Glutamatergic neuron (in vitro differentiated cells): Measurements from ENCODE around the gene CHN2. TPM values are rescaled to one million over a fixed set of nuclear protein-coding genes. Genes with fewer than 3 reads are reported as not detected.

Experiments used
- DNase-seq: peaks from one replicate; pipeline ENCODE4 v3.0.0; 2022
- H3K27ac Mint-ChIP-seq: one replicate; pipeline ENCODE4 v1.8.0; 2020; ENCODE audit warnings: mild to moderate bottlenecking, mixed read lengths, inconsistent platforms; ENCODE audit not compliant: unreplicated experiment
- H3K27me3 Mint-ChIP-seq: one replicate; pipeline ENCODE4 v1.8.0; 2020; ENCODE audit warnings: mild to moderate bottlenecking, moderate library complexity, mixed read lengths, inconsistent platforms; ENCODE audit not compliant: unreplicated experiment
- H3K36me3 Mint-ChIP-seq: one replicate; pipeline ENCODE4 v1.8.0; 2020; ENCODE audit warnings: mild to moderate bottlenecking, mixed read lengths, inconsistent platforms; ENCODE audit not compliant: unreplicated experiment
- H3K4me1 Mint-ChIP-seq: one replicate; pipeline ENCODE4 v1.8.0; 2020; ENCODE audit warnings: mild to moderate bottlenecking, low read depth, mixed read lengths, inconsistent platforms; ENCODE audit not compliant: unreplicated experiment
- H3K4me3 Mint-ChIP-seq: one replicate; pipeline ENCODE4 v1.8.0; 2020; ENCODE audit warnings: mild to moderate bottlenecking, mixed read lengths, inconsistent platforms; ENCODE audit not compliant: unreplicated experiment
- H3K9me3 Mint-ChIP-seq: one replicate; pipeline ENCODE4 v1.8.0; 2020; ENCODE audit warnings: mild to moderate bottlenecking, moderate library complexity, mixed read lengths, inconsistent platforms; ENCODE audit not compliant: unreplicated experiment
- CTCF ChIP-seq: fragments of 200-600 bp; sonication (generic); IDR thresholded peaks from one replicate; pipeline ENCODE4 v1.5.0; 2021; ENCODE audit not compliant: partially characterized antibody, unreplicated experiment
- total RNA-seq: library from RNA; stranded (reverse); fragmentation: NEBNext Ultra II Directional; extraction: Animal tissue kit (Norgen Biotek cat#: 25700); gene quantifications from one replicate; pipeline ENCODE4 v1.2.1, GENCODE V29; 2021; ENCODE audit not compliant: unreplicated experiment

Gene CHN2
- total RNA-seq, 1 donor from 2014 or later: 63.2 TPM

DNA sequence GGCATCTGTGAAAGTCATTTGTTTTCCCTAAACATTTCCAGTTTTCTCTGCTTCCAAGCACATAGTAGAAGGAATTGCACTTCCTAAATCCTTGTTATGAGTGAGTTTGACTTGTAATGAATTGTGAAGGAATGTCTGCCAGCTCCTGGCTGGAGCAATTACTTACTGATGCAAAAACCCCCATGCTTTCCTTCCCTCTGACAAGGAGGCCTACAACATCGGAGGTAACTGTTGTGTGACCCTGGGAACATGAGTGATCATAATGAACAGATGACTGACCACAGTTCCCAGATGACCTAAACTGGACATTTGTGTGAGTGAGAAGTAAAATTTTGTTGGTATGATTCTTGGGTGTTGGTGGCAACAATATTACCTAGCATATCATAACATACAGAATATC lies 26.9 kb upstream of the CHN2 start:
- Mint-ChIP-seq H3K4me1 (peaks cover 2% of the 10 kb centered on the region), H3K27ac (no peak overlapping the region), H3K4me3 (no peak overlapping the region), H3K9me3 (peaks cover 5% of the 10 kb centered on the region), H3K27me3 (peaks cover 2% of the 10 kb centered on the region), H3K36me3 (peaks cover 12% of the 10 kb centered on the region)
- TF ChIP-seq CTCF: no peak
- no peak for DNase-seq

GRCh38 chr7:29170781-29171180 lies 23.8 kb upstream of the CHN2 start:
- no peak for TF ChIP-seq CTCF
- no peak overlapping the region for H3K4me3 Mint-ChIP-seq

DNA sequence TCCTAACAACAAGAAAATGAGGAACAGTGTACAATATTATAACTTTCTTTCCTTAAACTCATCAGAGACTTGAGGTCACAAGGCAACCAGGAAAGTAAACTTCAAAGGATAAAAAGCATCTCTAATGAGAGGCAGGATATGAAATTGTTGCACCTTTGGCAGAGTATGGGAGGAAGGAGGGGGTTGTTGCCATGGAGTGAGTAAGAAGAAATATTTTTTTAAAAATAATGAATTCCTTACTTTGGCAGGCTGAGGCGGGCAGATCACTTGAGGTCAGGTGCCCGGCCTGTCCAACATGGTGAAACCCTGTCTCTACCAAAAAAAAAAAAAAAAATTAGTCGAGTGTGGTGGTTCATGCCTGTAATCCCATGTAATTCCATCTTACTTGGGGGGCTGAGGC lies 21.1 kb upstream of the CHN2 start:
- peaks cover 2% of the 10 kb centered on the region for H3K4me1 Mint-ChIP-seq
- no peak overlapping the region for H3K27ac Mint-ChIP-seq
- H3K27me3 Mint-ChIP-seq: peaks cover 2% of the 10 kb centered on the region
- TF ChIP-seq CTCF: no peak
- H3K4me3 Mint-ChIP-seq: no peak overlapping the region
- no peaks in the 10 kb centered on the region for H3K9me3 Mint-ChIP-seq
- H3K36me3 Mint-ChIP-seq: no peaks in the 10 kb centered on the region
- no peak for DNase-seq

More at GRCh38 chr7:29170781-29171180, 23.8 kb upstream of the CHN2 start:
- H3K9me3 Mint-ChIP-seq: peaks cover 1% of the 10 kb centered on the region
- peaks cover 2% of the 10 kb centered on the region for H3K4me1 Mint-ChIP-seq
- H3K36me3 Mint-ChIP-seq: peaks cover 8% of the 10 kb centered on the region
- DNase-seq: no peak
- peaks cover 2% of the 10 kb centered on the region for H3K27me3 Mint-ChIP-seq
- H3K27ac Mint-ChIP-seq: no peak overlapping the region

DNA sequence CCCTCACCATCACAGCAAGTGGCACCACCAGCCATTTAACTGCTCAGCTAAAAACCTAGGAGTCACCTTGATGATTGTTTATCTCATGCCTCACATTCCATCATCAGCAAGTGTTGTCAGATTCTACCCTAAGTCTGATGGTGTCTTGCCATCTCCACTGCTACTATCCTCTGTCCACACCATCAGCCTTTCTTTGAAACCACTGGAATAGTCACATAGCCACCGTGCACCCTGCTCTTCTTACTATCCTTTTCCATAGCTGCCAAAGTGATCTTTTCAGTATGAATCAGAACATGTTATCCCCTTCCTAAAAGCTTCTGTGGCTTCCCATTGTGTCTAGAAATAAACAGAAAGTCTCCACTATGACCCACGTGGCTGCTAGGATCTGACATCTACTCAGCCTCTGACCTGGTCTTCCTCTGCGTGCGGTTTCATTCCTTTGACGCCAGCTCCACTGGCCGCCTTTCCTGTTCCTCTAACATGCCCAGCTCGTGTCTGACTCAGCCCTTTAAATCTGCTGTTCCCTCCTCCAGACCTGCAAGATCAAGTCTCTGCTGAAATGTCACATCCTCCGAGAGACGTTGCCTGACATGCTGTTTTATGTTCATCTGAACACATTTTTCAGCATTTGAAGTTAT lies 16.5 kb upstream of the CHN2 start:
- Mint-ChIP-seq H3K9me3 (no peaks in the 10 kb centered on the region), H3K36me3 (no peaks in the 10 kb centered on the region), H3K4me1 (no peaks in the 10 kb centered on the region), H3K27ac (no peak overlapping the region), H3K4me3 (no peak overlapping the region), H3K27me3 (no peaks in the 10 kb centered on the region)
- DNase-seq: no peak
- no peak for TF ChIP-seq CTCF

DNA sequence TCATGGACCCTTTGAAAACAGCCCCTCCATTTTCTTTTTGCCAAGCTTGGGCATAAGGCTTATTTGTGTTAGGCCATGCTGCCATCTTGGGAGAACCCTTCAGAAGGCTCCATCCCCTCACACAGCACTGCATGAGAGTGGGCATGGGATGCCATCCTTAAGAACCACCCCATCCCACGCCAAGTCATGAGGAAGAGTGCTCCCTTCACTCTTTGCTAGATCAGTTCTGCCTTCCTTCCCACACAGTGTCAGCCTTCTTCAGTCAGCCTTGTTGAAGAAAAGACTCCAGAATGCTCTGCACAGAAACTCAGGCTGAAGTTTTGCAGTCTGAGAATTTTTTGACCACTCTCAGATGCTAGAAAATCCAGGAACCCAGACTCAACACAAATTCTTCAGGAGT lies 15.5 kb upstream of the CHN2 start:
- Mint-ChIP-seq H3K4me1 (no peaks in the 10 kb centered on the region), H3K36me3 (no peaks in the 10 kb centered on the region), H3K27ac (no peak overlapping the region), H3K9me3 (no peaks in the 10 kb centered on the region), H3K27me3 (no peaks in the 10 kb centered on the region), H3K4me3 (no peak overlapping the region)
- DNase-seq: no peak
- no peak for TF ChIP-seq CTCF
